CD4-positive, alpha-beta T cell (primary cell): ENCODE measurements around the gene MKLN1. TPM values are rescaled to one million over a fixed set of nuclear protein-coding genes. Genes with fewer than 3 reads are reported as not detected.
A peak's percentile ranks its signal among the peaks of the same experiment; 100 is the strongest.

Source experiments
- ATAC-seq: fragments of 200-7000 bp; cut with Tn5 transposase; one replicate; pipeline ENCODE4 v1.10.0; 2022; ENCODE audit warnings: mild to moderate bottlenecking; ENCODE audit not compliant: poor library complexity
- CTCF ChIA-PET: fragments of 350-600 bp; sonication (Branson Sonifier 250); formaldehyde crosslinking; loops from one replicate; lab custom pipeline; 2021; ENCODE audit warnings: antibody characterized with exemption, inconsistent platforms; lab: Charles Lee
- POLR2A ChIA-PET: fragments of 350-600 bp; sonication (Branson Sonifier 250); formaldehyde crosslinking; loops from one replicate; lab custom pipeline; 2021; ENCODE audit warnings: antibody characterized with exemption, inconsistent platforms; lab: Charles Lee
- DNase-seq, 14 experiments: peaks; one replicate each; pipeline ENCODE4 v3.0.0-alpha.2; 2013 to 2020; ENCODE audit warnings: mixed read lengths in 2 of 14
- H3K27ac ChIP-seq, 2 donors: one replicate each; pipeline versions ENCODE4 v1.5.1 to v1.7.0; 2013; ENCODE audit warnings: low read length in 2 of 2, low read depth in 1 of 2, mild to moderate bottlenecking in 1 of 2
- H3K27me3 ChIP-seq, 2 experiments: 1 replicate in 1 of 2; 2 replicates in 1 of 2; pipeline versions ENCODE4 v1.6.1 to v1.7.0; 2013; ENCODE audit warnings: low read length in 2 of 2, control low read depth in 1 of 2, mild to moderate bottlenecking in 1 of 2, moderate library complexity in 1 of 2; ENCODE audit not compliant: insufficient read depth in 2 of 2, control insufficient read depth in 1 of 2
- H3K36me3 ChIP-seq: one replicate; pipeline ENCODE4 v1.6.1; 2013; ENCODE audit warnings: low read length, control low read depth; ENCODE audit not compliant: insufficient read depth
- H3K4me1 ChIP-seq: one replicate; pipeline ENCODE4 v1.6.1; 2013; ENCODE audit warnings: low read length, control low read depth; ENCODE audit not compliant: insufficient read depth
- H3K4me3 ChIP-seq: one replicate; pipeline ENCODE4 v1.5.1; 2013; ENCODE audit warnings: mild to moderate bottlenecking, low read length, moderate library complexity
- H3K9me3 ChIP-seq, 2 experiments: 1 replicate in 1 of 2; 2 replicates in 1 of 2; pipeline versions ENCODE4 v1.6.1 to v1.7.0; 2013; ENCODE audit warnings: low read length in 2 of 2, mild to moderate bottlenecking in 2 of 2, control low read depth in 1 of 2, moderate library complexity in 1 of 2; ENCODE audit not compliant: control insufficient read depth in 1 of 2, insufficient read depth in 1 of 2
- H3K27ac Mint-ChIP-seq: one replicate; pipeline ENCODE4 v1.8.0; 2020; ENCODE audit warnings: mixed read lengths
- H3K27me3 Mint-ChIP-seq: one replicate; pipeline ENCODE4 v1.8.0; 2021; ENCODE audit warnings: mixed read lengths
- H3K36me3 Mint-ChIP-seq: one replicate; pipeline ENCODE4 v1.8.0; 2021; ENCODE audit warnings: low read depth, mixed read lengths
- H3K4me1 Mint-ChIP-seq: one replicate; pipeline ENCODE4 v1.8.0; 2021; ENCODE audit warnings: low read depth, mixed read lengths
- H3K4me3 Mint-ChIP-seq: one replicate; pipeline ENCODE4 v1.8.0; 2020; ENCODE audit warnings: mild to moderate bottlenecking, mixed read lengths
- H3K9me3 Mint-ChIP-seq: one replicate; pipeline ENCODE4 v1.8.0; 2020; ENCODE audit warnings: mixed read lengths
- CTCF ChIP-seq: fragments of 200-600 bp; IDR thresholded peaks from one replicate; pipeline ENCODE4 v1.8.0; 2022; ENCODE audit warnings: antibody characterized with exemption, mild to moderate bottlenecking
- intact Hi-C, 2 experiments: fragments of 100-400 bp; cut with DNase I in 1 of 2; cut with micrococcal nuclease in 1 of 2; formaldehyde crosslinking; loops; one replicate each; pipeline versions ENCODE4 v1.15.1 to v1.9.0; 2023 to 2025; cut with DNase I, micrococcal nuclease
- total RNA-seq, 174 experiments: library from RNA in 2 of 174; stranded (reverse) in 2 of 174; gene quantifications; one replicate each; pipeline ENCODE4 v1.2.3 and lab custom pipeline; 2021 to 2026

Gene MKLN1
- total RNA-seq, 2 experiments from 2014 or later: 47.2 to 53.7 TPM

- Mint-ChIP-seq H3K4me1 (peaks cover 53% of the 10 kb centered on the region), H3K36me3 (peaks cover 48% of the 10 kb centered on the region), H3K27me3 (no peaks in the 10 kb centered on the region), H3K27ac (no peak overlapping the region), H3K9me3 (no peaks in the 10 kb centered on the region), H3K4me3 (no peak overlapping the region)
- intact Hi-C loops: no loop called here
- CTCF ChIA-PET: interaction anchor here (1.0 kb wide), 1 partner anchor 9 kb away, joined by 3 read pairs; no protein-coding TSS in a partner anchor
- no peak for DNase-seq
- no peak for TF ChIP-seq CTCF
- POLR2A ChIA-PET: no interaction called here
- Histone ChIP-seq H3K9me3 (no peaks in the 10 kb centered on the region), H3K4me3 (no peak overlapping the region), H3K27ac (no peak overlapping the region), H3K27me3 (no peaks in the 10 kb centered on the region), H3K36me3 (peaks cover 3% of the 10 kb centered on the region), H3K4me1 (peaks cover 6% of the 10 kb centered on the region)
- no peak for ATAC-seq
These were observed 53.6 kb downstream of the MKLN1 start for GRCh38 chr7:131381069-131381838.

- Histone ChIP-seq H3K4me3 (no peak overlapping the region), H3K27ac (no peak overlapping the region), H3K9me3 (no peaks in the 10 kb centered on the region), H3K36me3 (peaks cover 7% of the 10 kb centered on the region), H3K27me3 (no peaks in the 10 kb centered on the region), H3K4me1 (peaks cover 6% of the 10 kb centered on the region)
- Mint-ChIP-seq H3K4me3 (no peak overlapping the region), H3K36me3 (peaks cover 52% of the 10 kb centered on the region), H3K27me3 (no peaks in the 10 kb centered on the region), H3K27ac (peak overlapping the region; percentile 4), H3K4me1 (peaks cover 63% of the 10 kb centered on the region), H3K9me3 (no peaks in the 10 kb centered on the region)
- ATAC-seq (peak; percentile 43), DNase-seq (peak in 1 of 14 experiments; percentile 5)
- intact Hi-C loops: no loop called here
- no peak for TF ChIP-seq CTCF
- POLR2A ChIA-PET: interaction anchor here (0.7 kb wide), 1 partner anchor 283 kb away, joined by 3 read pairs; no protein-coding TSS in a partner anchor
- CTCF ChIA-PET: interaction anchor here (0.5 kb wide), 1 partner anchor 11 kb away, joined by 4 read pairs; no protein-coding TSS in a partner anchor
These were observed 56.0 kb downstream of the MKLN1 start for GRCh38 chr7:131383417-131384285.

- Mint-ChIP-seq H3K4me3 (no peak overlapping the region), H3K9me3 (no peaks in the 10 kb centered on the region), H3K36me3 (peaks cover 52% of the 10 kb centered on the region), H3K27me3 (no peaks in the 10 kb centered on the region), H3K4me1 (peaks cover 60% of the 10 kb centered on the region), H3K27ac (no peak overlapping the region)
- no peaks in the 10 kb centered on the region for H3K27me3 ChIP-seq
- no peak for DNase-seq
- ChIA-PET POLR2A (no interaction called here), CTCF (no interaction called here)
- no peak overlapping the region for H3K27ac ChIP-seq
- H3K4me3 ChIP-seq: no peak overlapping the region
- TF ChIP-seq CTCF: no peak
- intact Hi-C loops: no loop called here
- peaks cover 6% of the 10 kb centered on the region for H3K4me1 ChIP-seq
- no peaks in the 10 kb centered on the region for H3K9me3 ChIP-seq
- H3K36me3 ChIP-seq: peaks cover 4% of the 10 kb centered on the region
- no peak for ATAC-seq
These were observed 56.6 kb downstream of the MKLN1 start for GRCh38 chr7:131384286-131384635.
